B cell (primary cell): ENCODE data around the gene PGLYRP3. TPM values are rescaled to one million over a fixed set of nuclear protein-coding genes. Genes with fewer than 3 reads are reported as not detected.

ENCODE experiments used
- ATAC-seq: fragments of 200-7000 bp; cut with Tn5 transposase; one replicate; pipeline ENCODE4 v1.10.0; 2021; ENCODE audit warnings: low read depth, mild to moderate bottlenecking, moderate number of reproducible peaks, moderate library complexity
- CTCF ChIA-PET: fragments of 350-600 bp; sonication (Branson Sonifier 250); formaldehyde crosslinking; loops from one replicate; lab custom pipeline; 2021; ENCODE audit warnings: antibody characterized with exemption, inconsistent platforms; lab: Charles Lee
- POLR2A ChIA-PET: fragments of 350-600 bp; sonication (Branson Sonifier 250); formaldehyde crosslinking; loops from one replicate; lab custom pipeline; 2021; ENCODE audit warnings: antibody characterized with exemption; lab: Charles Lee
- DNase-seq: peaks from one replicate; pipeline ENCODE4 v3.0.0; 2013
- H2AFZ ChIP-seq: 2 replicates; pipeline ENCODE4 v1.6.1; 2012; ENCODE audit warnings: mild to moderate bottlenecking, low read depth, low read length; ENCODE audit not compliant: insufficient read depth, poor library complexity, severe bottlenecking
- H3K27ac ChIP-seq, 2 donors: 1 replicate in 1 of 2; 2 replicates in 1 of 2; pipeline ENCODE4 v1.5.1; 2012 to 2013; ENCODE audit warnings: low read length in 2 of 2, mild to moderate bottlenecking in 2 of 2, moderate library complexity in 1 of 2
- H3K27me3 ChIP-seq, 4 experiments: fragments of 200-600 bp in 1 of 4; sonication (generic) in 1 of 4; replicated peaks in 1 of 4; 1 replicate in 2 of 4; 2 replicates in 2 of 4; pipeline versions ENCODE4 v1.6.1 to v1.7.0; 2013 to 2016; ENCODE audit warnings: low read length in 3 of 4, mild to moderate bottlenecking in 2 of 4, mixed read lengths in 1 of 4, moderate library complexity in 1 of 4; ENCODE audit not compliant: insufficient read depth in 4 of 4, control insufficient read depth in 3 of 4; ENCODE audit errors: control extremely low read depth in 1 of 4
- H3K36me3 ChIP-seq, 2 experiments: replicated peaks in 1 of 2; 1 replicate in 1 of 2; 2 replicates in 1 of 2; pipeline versions ENCODE4 v1.6.1 to v1.7.1; 2013; ENCODE audit warnings: low read length in 1 of 2; ENCODE audit not compliant: insufficient read depth in 2 of 2, control insufficient read depth in 1 of 2; ENCODE audit errors: control extremely low read depth in 1 of 2, extremely low read depth in 1 of 2
- H3K4me1 ChIP-seq, 2 donors: fragments of 200-600 bp in 1 of 2; sonication (generic) in 1 of 2; 1 replicate in 1 of 2; 2 replicates in 1 of 2; pipeline versions ENCODE4 v1.5.1 to v1.6.1; 2013 to 2017; ENCODE audit warnings: low read length in 2 of 2; ENCODE audit not compliant: control insufficient read depth in 2 of 2, insufficient read depth in 2 of 2
- H3K4me2 ChIP-seq: replicated peaks from 2 replicates; pipeline ENCODE3; 2012; ENCODE audit warnings: mild to moderate bottlenecking, low read depth, low read length; ENCODE audit not compliant: poor library complexity, severe bottlenecking
- H3K4me3 ChIP-seq, 5 experiments: fragments of 200-600 bp in 1 of 5; sonication (generic) in 1 of 5; 1 replicate in 3 of 5; 2 replicates in 2 of 5; pipeline versions ENCODE4 v1.5.1 to v1.7.0; 2011 to 2016; ENCODE audit warnings: low read length in 4 of 5, mild to moderate bottlenecking in 4 of 5, low read depth in 2 of 5, control low read depth in 1 of 5, moderate library complexity in 1 of 5; ENCODE audit not compliant: insufficient read depth in 1 of 5; ENCODE audit errors: control extremely low read depth in 1 of 5, extremely low read depth in 1 of 5
- H3K79me2 ChIP-seq: fragments of 200-600 bp; sonication (generic); one replicate; pipeline ENCODE4 v1.6.0; 2016; ENCODE audit warnings: low read length; ENCODE audit not compliant: control insufficient read depth, insufficient read depth
- H3K9ac ChIP-seq: fragments of 200-600 bp; sonication (generic); 2 replicates; pipeline ENCODE4 v1.6.1; 2017; ENCODE audit warnings: mild to moderate bottlenecking, low read length, moderate library complexity
- H3K9me3 ChIP-seq, 3 donors: one replicate each; pipeline versions ENCODE4 v1.6.1 to v1.7.1; 2013; ENCODE audit warnings: low read length in 2 of 3; ENCODE audit not compliant: control insufficient read depth in 2 of 3, insufficient read depth in 1 of 3; ENCODE audit errors: control extremely low read depth in 1 of 3
- H4K20me1 ChIP-seq: 2 replicates; pipeline ENCODE4 v1.6.0; 2012; ENCODE audit warnings: mild to moderate bottlenecking, low read length; ENCODE audit not compliant: insufficient read depth, control insufficient read depth, poor library complexity, severe bottlenecking
- H3K27ac Mint-ChIP-seq: one replicate; pipeline ENCODE4 v1.8.0; 2021; ENCODE audit warnings: mixed read lengths
- H3K27me3 Mint-ChIP-seq: one replicate; pipeline ENCODE4 v1.8.0; 2021; ENCODE audit warnings: mixed read lengths
- H3K4me1 Mint-ChIP-seq: one replicate; pipeline ENCODE4 v1.8.0; 2021; ENCODE audit warnings: mixed read lengths
- H3K4me3 Mint-ChIP-seq: one replicate; pipeline ENCODE4 v1.8.0; 2021; ENCODE audit warnings: mixed read lengths
- H3K9me3 Mint-ChIP-seq: one replicate; pipeline ENCODE4 v1.8.0; 2022; ENCODE audit warnings: mixed read lengths; ENCODE audit not compliant: insufficient read depth
- CTCF ChIP-seq: fragments of 200-600 bp; IDR thresholded peaks from one replicate; pipeline ENCODE4 v1.8.0; 2022; ENCODE audit warnings: antibody characterized with exemption, mild to moderate bottlenecking
- EZH2 ChIP-seq: IDR thresholded peaks from 2 replicates; pipeline ENCODE4 v1.6.1; 2012; ENCODE audit warnings: borderline replicate concordance, low read depth, mild to moderate bottlenecking, moderate library complexity, low read length; ENCODE audit not compliant: insufficient read depth, poor library complexity, severe bottlenecking
- WGBS: methylation state at CpG from one replicate; pipeline ENCODE4 v1.1.5; 2013; ENCODE audit warnings: missing lambda C conversion rate; ENCODE audit not compliant: insufficient coverage; 5-methylcytosine and 5-hydroxymethylcytosine counted together
- intact Hi-C: fragments of 100-400 bp; cut with micrococcal nuclease; formaldehyde crosslinking; loops from one replicate; pipeline ENCODE4 v1.10.0; 2022
- polyA plus RNA-seq: library from polyadenylated mRNA; depleted of rRNA; stranded (reverse); fragments of >200 nt; gene quantifications from 2 replicates; pipeline ENCODE4 v1.2.3, GENCODE V29; 2012
- total RNA-seq, 2 donors: library from RNA; stranded (reverse); fragments of 120-200 nt in 1 of 2; gene quantifications; 1 replicate in 1 of 2; 2 replicates in 1 of 2; pipeline versions ENCODE4 v1.2.3 to v1.2.4, GENCODE V29; 2013 to 2022

The PGLYRP3 gene
- total and polyA plus RNA-seq, 2 donors (not counting 1 experiment from before 2014, with no cell fraction given), result not detected

GRCh38 chr1:153272186-153272585, 40.6 kb downstream of the PGLYRP3 start:
- intact Hi-C loops, result no loop called here
- TF ChIP-seq CTCF (no peak), EZH2 (no peak)
- Mint-ChIP-seq H3K9me3 (no peaks in the 10 kb centered on the region), H3K27ac (no peak overlapping the region), H3K4me1 (no peaks in the 10 kb centered on the region), H3K4me3 (no peak overlapping the region), H3K27me3 (peaks cover 34% of the 10 kb centered on the region)
- Histone ChIP-seq H2AFZ (no peak overlapping the region), H3K9ac (no peak overlapping the region), H3K4me2 (no peak overlapping the region), H3K27me3 (peaks cover 0 to 6% (median 3%) of the 10 kb centered on the region in 4 experiments), H3K36me3 (no peaks in the 10 kb centered on the region), H3K9me3 (no peaks in the 10 kb centered on the region), H3K4me3 (no peak overlapping the region), H3K27ac (no peak overlapping the region), H3K79me2 (no peaks in the 10 kb centered on the region), H4K20me1 (no peaks in the 10 kb centered on the region), H3K4me1 (no peaks in the 10 kb centered on the region)
- CTCF ChIA-PET, result no interaction called here
- ATAC-seq (no peak), DNase-seq (no peak)
- POLR2A ChIA-PET, result no interaction called here
- WGBS, result 55% methylated on average over 1 of the region's 1 CpG

GRCh38 chr1:153271711-153272110, 41.0 kb downstream of the PGLYRP3 start:
- DNase-seq (no peak), ATAC-seq (no peak)
- Histone ChIP-seq H3K9me3 (no peaks in the 10 kb centered on the region), H3K27ac (no peak overlapping the region), H3K79me2 (no peaks in the 10 kb centered on the region), H3K9ac (no peak overlapping the region), H2AFZ (no peak overlapping the region), H3K4me3 (no peak overlapping the region), H3K4me1 (no peaks in the 10 kb centered on the region), H3K27me3 (peaks cover 0 to 6% (median 2%) of the 10 kb centered on the region in 4 experiments), H3K36me3 (no peaks in the 10 kb centered on the region), H4K20me1 (no peaks in the 10 kb centered on the region), H3K4me2 (no peak overlapping the region)
- no CpG with 5 or more reads among the region's 1 CpG for WGBS
- intact Hi-C loops, result no loop called here
- Mint-ChIP-seq H3K27ac (no peak overlapping the region), H3K27me3 (peaks cover 34% of the 10 kb centered on the region), H3K4me1 (no peaks in the 10 kb centered on the region), H3K4me3 (no peak overlapping the region), H3K9me3 (no peaks in the 10 kb centered on the region)
- no peak for TF ChIP-seq CTCF
- TF ChIP-seq EZH2, result no peak
- ChIA-PET POLR2A (no interaction called here), CTCF (no interaction called here)
